Stimulated activated naive CD8-positive, alpha-beta T cell treated with anti-CD3 and anti-CD28 coated beads, Interleukin-15, Interleukin-2, amounts not matched to agents 100 ng/mL and 50 ng/mL, for 24 hours (primary cell): ENCODE results near the gene ELF4.
A peak's percentile ranks its signal among the peaks of the same experiment; 100 is the strongest.

ENCODE experiments used
- H3K27ac Mint-ChIP-seq: one replicate; pipeline ENCODE4 v1.8.0; 2021; ENCODE audit warnings: mild to moderate bottlenecking, mixed read lengths
- H3K27me3 Mint-ChIP-seq: one replicate; pipeline ENCODE4 v1.8.0; 2021; ENCODE audit warnings: mixed read lengths
- H3K36me3 Mint-ChIP-seq: one replicate; pipeline ENCODE4 v1.8.0; 2021; ENCODE audit warnings: low read depth, mixed read lengths
- H3K4me1 Mint-ChIP-seq: one replicate; pipeline ENCODE4 v1.8.0; 2021; ENCODE audit warnings: low read depth, mixed read lengths
- H3K4me3 Mint-ChIP-seq: one replicate; pipeline ENCODE4 v1.8.0; 2021; ENCODE audit warnings: mild to moderate bottlenecking, mixed read lengths
- H3K9me3 Mint-ChIP-seq: one replicate; pipeline ENCODE4 v1.8.0; 2021; ENCODE audit warnings: mixed read lengths

Gene ELF4

GRCh38 chrX:130083107-130083490, 27.2 kb downstream of the ELF4 start:
- Mint-ChIP-seq H3K9me3 (no peaks in the 10 kb centered on the region), H3K4me3 (peak overlapping the region; percentile 33), H3K27ac (peak overlapping the region; percentile 72), H3K27me3 (no peaks in the 10 kb centered on the region), H3K4me1 (peaks cover 72% of the 10 kb centered on the region), H3K36me3 (peaks cover 4% of the 10 kb centered on the region)

- H3K27me3 Mint-ChIP-seq = no peaks in the 10 kb centered on the region
- no peaks in the 10 kb centered on the region for H3K9me3 Mint-ChIP-seq
- H3K4me3 Mint-ChIP-seq = peak overlapping the region; percentile 37
- peaks cover 67% of the 10 kb centered on the region for H3K4me1 Mint-ChIP-seq
- H3K27ac Mint-ChIP-seq = peak overlapping the region; percentile 72
- peaks cover 4% of the 10 kb centered on the region for H3K36me3 Mint-ChIP-seq
Measured at GRCh38 chrX:130082244-130083106, 27.8 kb downstream of the ELF4 start.

GRCh38 chrX:130081421-130082045, 28.8 kb downstream of the ELF4 start:
- no peaks in the 10 kb centered on the region for H3K9me3 Mint-ChIP-seq
- peak overlapping the region; percentile 18 for H3K4me3 Mint-ChIP-seq
- H3K27ac Mint-ChIP-seq = peak overlapping the region; percentile 74
- H3K4me1 Mint-ChIP-seq = peaks cover 58% of the 10 kb centered on the region
- peaks cover 4% of the 10 kb centered on the region for H3K36me3 Mint-ChIP-seq
- no peaks in the 10 kb centered on the region for H3K27me3 Mint-ChIP-seq

- H3K27me3 Mint-ChIP-seq = no peaks in the 10 kb centered on the region
- H3K4me1 Mint-ChIP-seq = peaks cover 52% of the 10 kb centered on the region
- H3K27ac Mint-ChIP-seq = no peak overlapping the region
- no peaks in the 10 kb centered on the region for H3K9me3 Mint-ChIP-seq
- H3K36me3 Mint-ChIP-seq = peaks cover 4% of the 10 kb centered on the region
- H3K4me3 Mint-ChIP-seq = no peak overlapping the region
Measured at GRCh38 chrX:130080791-130081367, 29.4 kb downstream of the ELF4 start.

- peaks cover 42% of the 10 kb centered on the region for H3K4me1 Mint-ChIP-seq
- H3K4me3 Mint-ChIP-seq = no peak overlapping the region
- H3K27me3 Mint-ChIP-seq = no peaks in the 10 kb centered on the region
- H3K27ac Mint-ChIP-seq = peak overlapping the region; percentile 58
- H3K9me3 Mint-ChIP-seq = no peaks in the 10 kb centered on the region
- peaks cover 4% of the 10 kb centered on the region for H3K36me3 Mint-ChIP-seq
Measured at GRCh38 chrX:130079824-130080406, 30.4 kb downstream of the ELF4 start.

GRCh38 chrX:130075777-130076176, 34.5 kb downstream of the ELF4 start:
- H3K27ac Mint-ChIP-seq = no peak overlapping the region
- no peaks in the 10 kb centered on the region for H3K27me3 Mint-ChIP-seq
- no peak overlapping the region for H3K4me3 Mint-ChIP-seq
- peaks cover 6% of the 10 kb centered on the region for H3K4me1 Mint-ChIP-seq
- H3K36me3 Mint-ChIP-seq = peaks cover 8% of the 10 kb centered on the region
- H3K9me3 Mint-ChIP-seq = no peaks in the 10 kb centered on the region

GRCh38 chrX:130072345-130072740, 38.0 kb downstream of the ELF4 start:
- Mint-ChIP-seq H3K4me3 (no peak overlapping the region), H3K9me3 (no peaks in the 10 kb centered on the region), H3K27ac (no peak overlapping the region), H3K36me3 (peaks cover 6% of the 10 kb centered on the region), H3K27me3 (no peaks in the 10 kb centered on the region), H3K4me1 (no peaks in the 10 kb centered on the region)

GRCh38 chrX:130071611-130072344, 38.5 kb downstream of the ELF4 start:
- no peak overlapping the region for H3K27ac Mint-ChIP-seq

GRCh38 chrX:130066975-130067615, 43.2 kb downstream of the ELF4 start:
- H3K27me3 Mint-ChIP-seq = no peaks in the 10 kb centered on the region
- no peaks in the 10 kb centered on the region for H3K9me3 Mint-ChIP-seq
- H3K4me3 Mint-ChIP-seq = no peak overlapping the region
- H3K27ac Mint-ChIP-seq = no peak overlapping the region
- H3K36me3 Mint-ChIP-seq = peaks cover 8% of the 10 kb centered on the region
- H3K4me1 Mint-ChIP-seq = peaks cover 8% of the 10 kb centered on the region

More at GRCh38 chrX:130071611-130072344, 38.5 kb downstream of the ELF4 start:
- Mint-ChIP-seq H3K36me3 (peaks cover 8% of the 10 kb centered on the region), H3K4me3 (no peak overlapping the region), H3K27me3 (no peaks in the 10 kb centered on the region), H3K4me1 (no peaks in the 10 kb centered on the region), H3K9me3 (no peaks in the 10 kb centered on the region)

- peaks cover 11% of the 10 kb centered on the region for H3K4me1 Mint-ChIP-seq
- H3K27ac Mint-ChIP-seq = peak overlapping the region; percentile 65
- H3K9me3 Mint-ChIP-seq = no peaks in the 10 kb centered on the region
- peaks cover 4% of the 10 kb centered on the region for H3K36me3 Mint-ChIP-seq
- H3K27me3 Mint-ChIP-seq = no peaks in the 10 kb centered on the region
- H3K4me3 Mint-ChIP-seq = peak overlapping the region; percentile 75
Measured at GRCh38 chrX:130060122-130061069, 49.9 kb downstream of the ELF4 start.

GRCh38 chrX:130058652-130059051, 51.6 kb downstream of the ELF4 start:
- no peak overlapping the region for H3K27ac Mint-ChIP-seq
- peaks cover 3% of the 10 kb centered on the region for H3K4me1 Mint-ChIP-seq

GRCh38 chrX:130057209-130057608, 53.1 kb downstream of the ELF4 start:
- Mint-ChIP-seq H3K4me1 (peaks cover 3% of the 10 kb centered on the region), H3K4me3 (no peak overlapping the region), H3K27ac (no peak overlapping the region), H3K9me3 (no peaks in the 10 kb centered on the region), H3K27me3 (no peaks in the 10 kb centered on the region), H3K36me3 (peaks cover 5% of the 10 kb centered on the region)

More at GRCh38 chrX:130058652-130059051, 51.6 kb downstream of the ELF4 start:
- no peaks in the 10 kb centered on the region for H3K9me3 Mint-ChIP-seq
- H3K4me3 Mint-ChIP-seq = no peak overlapping the region
- H3K36me3 Mint-ChIP-seq = peaks cover 5% of the 10 kb centered on the region
- no peaks in the 10 kb centered on the region for H3K27me3 Mint-ChIP-seq

GRCh38 chrX:130055899-130056298, 54.4 kb downstream of the ELF4 start:
- no peak overlapping the region for H3K27ac Mint-ChIP-seq
- H3K4me3 Mint-ChIP-seq = no peak overlapping the region
- H3K9me3 Mint-ChIP-seq = no peaks in the 10 kb centered on the region
- H3K27me3 Mint-ChIP-seq = no peaks in the 10 kb centered on the region
- H3K36me3 Mint-ChIP-seq = peaks cover 5% of the 10 kb centered on the region
- peaks cover 3% of the 10 kb centered on the region for H3K4me1 Mint-ChIP-seq
